Skeletal muscle tissue (tissue), 4 donors: ENCODE measurements around the gene EEF2K. TPM values are rescaled to one million over a fixed set of nuclear protein-coding genes. Genes with fewer than 3 reads are reported as not detected.

Experiments
- H3K27ac ChIP-seq: one replicate; pipeline ENCODE4 v1.7.0; 2013; ENCODE audit warnings: mild to moderate bottlenecking, low read depth, low read length, inconsistent platforms
- H3K27me3 ChIP-seq, 3 donors: one replicate each; pipeline ENCODE4 v1.7.0; 2013; ENCODE audit warnings: low read length in 3 of 3; ENCODE audit not compliant: control insufficient read depth in 3 of 3, insufficient read depth in 3 of 3
- H3K36me3 ChIP-seq, 3 donors: one replicate each; pipeline ENCODE4 v1.7.0; 2013; ENCODE audit warnings: low read length in 3 of 3; ENCODE audit not compliant: control insufficient read depth in 3 of 3, insufficient read depth in 3 of 3
- H3K4me1 ChIP-seq, 3 donors: one replicate each; pipeline ENCODE4 v1.7.0; 2013; ENCODE audit warnings: low read length in 3 of 3, mild to moderate bottlenecking in 3 of 3; ENCODE audit not compliant: control insufficient read depth in 3 of 3, insufficient read depth in 3 of 3
- H3K4me3 ChIP-seq, 3 donors: one replicate each; pipeline ENCODE4 v1.7.0; 2013; ENCODE audit warnings: low read length in 3 of 3
- H3K9ac ChIP-seq, 3 donors: one replicate each; pipeline ENCODE4 v1.7.0; 2013; ENCODE audit warnings: low read length in 3 of 3, mild to moderate bottlenecking in 3 of 3, moderate library complexity in 2 of 3, low read depth in 1 of 3
- H3K9me3 ChIP-seq, 3 donors: one replicate each; pipeline ENCODE4 v1.7.0; 2013; ENCODE audit warnings: low read length in 3 of 3; ENCODE audit not compliant: control insufficient read depth in 3 of 3
- total RNA-seq: library from RNA; depleted of rRNA; stranded (reverse); fragments of >200 nt; gene quantifications from one replicate; pipeline ENCODE4 v1.2.3, GENCODE V29; 2014
- donor health status: Osteomylitis.

Gene EEF2K
- total RNA-seq, 1 donor from 2014 or later: 86.1 TPM

DNA sequence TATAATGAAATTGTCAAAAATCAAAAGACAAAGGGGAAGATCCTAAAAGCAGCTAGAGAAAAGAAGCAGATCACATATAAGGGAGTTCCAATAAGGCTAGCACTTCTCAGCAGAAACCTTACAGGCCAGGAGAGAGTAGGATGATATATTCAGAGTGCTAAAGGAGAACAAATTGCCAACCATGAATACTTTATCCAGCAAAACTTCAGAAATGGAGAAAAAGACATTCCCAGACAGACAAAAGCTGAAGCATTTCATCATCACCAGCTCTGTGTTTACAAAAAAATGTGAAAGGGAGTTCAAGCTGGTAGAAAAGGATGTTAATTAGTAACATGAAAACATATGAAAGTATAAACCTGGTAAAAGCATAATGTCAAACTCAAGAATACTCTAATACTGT, 131.0 kb downstream of the EEF2K start:
- no peaks in the 10 kb centered on the region for H3K4me1 ChIP-seq
- H3K27me3 ChIP-seq: no peaks in the 10 kb centered on the region
- no peak overlapping the region for H3K9ac ChIP-seq
- H3K27ac ChIP-seq: no peak overlapping the region
- peaks cover 19 to 40% (median 34%) of the 10 kb centered on the region in 3 donors for H3K36me3 ChIP-seq
- no peak overlapping the region for H3K4me3 ChIP-seq
- peaks cover 0 to 3% (median 0%) of the 10 kb centered on the region in 3 donors for H3K9me3 ChIP-seq

DNA sequence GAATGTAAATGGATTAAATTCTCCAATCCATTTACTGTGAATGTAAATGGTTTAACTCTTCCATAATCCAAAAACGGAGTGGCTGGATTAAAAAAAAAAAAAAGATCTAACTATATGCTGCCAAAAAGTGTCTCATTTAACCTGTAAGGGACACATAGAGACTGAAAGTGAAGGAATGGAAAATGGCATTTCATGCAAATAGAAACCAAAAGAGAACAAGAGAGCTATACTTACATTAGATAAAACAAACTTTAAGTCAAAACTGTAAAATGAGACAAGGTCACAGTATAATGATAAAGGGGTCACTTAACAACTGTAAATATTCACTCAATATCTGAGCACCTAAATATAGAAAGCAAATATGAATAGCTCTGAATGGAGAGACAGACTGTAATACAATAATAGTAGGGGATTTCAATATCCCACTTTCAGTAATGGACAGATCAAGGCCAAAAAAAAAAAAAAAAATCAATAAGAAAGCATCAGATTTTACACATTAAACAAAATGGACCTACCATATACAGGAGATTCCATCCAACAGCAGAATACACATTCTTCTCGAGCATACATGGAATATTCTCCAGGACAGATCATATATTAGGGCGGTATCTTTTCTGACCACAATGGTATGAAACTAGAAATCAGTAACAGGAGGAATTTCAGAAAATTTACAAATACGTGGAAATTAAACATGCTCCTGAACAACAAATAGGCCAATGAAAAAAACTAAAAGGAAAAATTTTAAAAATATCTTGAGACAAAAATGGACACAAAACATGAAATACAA, 132.0 kb downstream of the EEF2K start:
- H3K4me3 ChIP-seq: no peak overlapping the region
- H3K9me3 ChIP-seq: peaks cover 0 to 3% (median 0%) of the 10 kb centered on the region in 3 donors
- H3K36me3 ChIP-seq: peaks cover 15 to 32% (median 28%) of the 10 kb centered on the region in 3 donors
- H3K9ac ChIP-seq: no peak overlapping the region
- H3K4me1 ChIP-seq: no peaks in the 10 kb centered on the region
- H3K27me3 ChIP-seq: no peaks in the 10 kb centered on the region
- no peak overlapping the region for H3K27ac ChIP-seq

Other genes with a start within 250 kb of the EEF2K start
- not detected for gene PDZD9, start 205.2 kb upstream of the EEF2K start, total RNA-seq
- gene MOSMO, start 198.2 kb upstream of the EEF2K start, total RNA-seq: 14.1 TPM
- gene VWA3A, start 113.7 kb upstream of the EEF2K start, total RNA-seq: under 0.01 TPM
- gene SDR42E2, start 43.8 kb upstream of the EEF2K start, total RNA-seq: not detected
- gene POLR3E, start 91.1 kb downstream of the EEF2K start, total RNA-seq: 22.4 TPM
- gene CDR2, start 168.3 kb downstream of the EEF2K start, total RNA-seq: 25.6 TPM